H1 (cell line): ENCODE results near the gene ZMAT5. TPM values are rescaled to one million over a fixed set of nuclear protein-coding genes. Genes with fewer than 3 reads are reported as not detected.

Source experiments
- CTCF ChIA-PET: fragments of 300-600 bp; sonication (Branson Sonifier 250); formaldehyde crosslinking; loops from one replicate; lab custom pipeline; 2021; ENCODE audit not compliant: partially characterized antibody; lab: Charles Lee
- POLR2A ChIA-PET: fragments of 300-600 bp; sonication (Branson Sonifier 250); formaldehyde crosslinking; loops from one replicate; lab custom pipeline; 2021; ENCODE audit warnings: inconsistent platforms; ENCODE audit not compliant: partially characterized antibody; lab: Charles Lee
- DNase-seq, 2 experiments: peaks; one replicate each; pipeline versions ENCODE4 v3.0.0 to v3.0.0-alpha.2; 2010 to 2022; ENCODE audit warnings: low spot score in 2 of 2, low read depth in 1 of 2, mixed read lengths in 1 of 2
- FAIRE-seq: peaks from 2 replicates; lab custom pipeline; 2011; peaks lifted over from hg19 to GRCh38; lab: Jason Lieb, UNC
- H2AFZ ChIP-seq: 2 replicates; pipeline ENCODE4 v1.8.1; 2012; ENCODE audit warnings: low read length, inconsistent platforms
- H2AK5ac ChIP-seq: 2 replicates; pipeline ENCODE4 v1.6.1; 2013; ENCODE audit warnings: low read depth, low read length
- H2BK120ac ChIP-seq: replicated peaks from 2 replicates; pipeline ENCODE3; 2013; ENCODE audit warnings: low read depth, low read length, inconsistent platforms
- H2BK12ac ChIP-seq: 2 replicates; pipeline ENCODE4 v1.6.1; 2013; ENCODE audit warnings: low read depth, low read length
- H2BK15ac ChIP-seq: 2 replicates; pipeline ENCODE4 v1.6.1; 2013; ENCODE audit warnings: low read length
- H2BK20ac ChIP-seq: 2 replicates; pipeline ENCODE4 v1.6.1; 2013; ENCODE audit warnings: low read length
- H2BK5ac ChIP-seq: 2 replicates; pipeline ENCODE4 v1.6.1; 2013; ENCODE audit warnings: low read depth, low read length
- H3K14ac ChIP-seq: 2 replicates; pipeline ENCODE4 v1.6.1; 2013; ENCODE audit warnings: inconsistent platforms; ENCODE audit not compliant: insufficient read length
- H3K18ac ChIP-seq: 2 replicates; pipeline ENCODE4 v1.6.1; 2013; ENCODE audit warnings: low read length; ENCODE audit errors: extremely low read depth
- H3K23ac ChIP-seq: 2 replicates; pipeline ENCODE4 v1.6.1; 2013; ENCODE audit warnings: inconsistent platforms; ENCODE audit not compliant: insufficient read length
- H3K23me2 ChIP-seq: 2 replicates; pipeline ENCODE4 v1.6.1; 2013; ENCODE audit warnings: low read depth, low read length
- H3K27ac ChIP-seq: 2 replicates; pipeline ENCODE4 v1.6.1; 2011; ENCODE audit warnings: low read depth, low read length, inconsistent platforms
- H3K27me3 ChIP-seq, 4 experiments: replicated peaks in 1 of 4; 1 replicate in 1 of 4; 2 replicates in 3 of 4; pipeline versions ENCODE4 v1.6.1 to v1.8.1; 2011 to 2013; ENCODE audit warnings: low read length in 3 of 4, mild to moderate bottlenecking in 3 of 4, inconsistent platforms in 2 of 4, mixed read lengths in 2 of 4, moderate library complexity in 1 of 4; ENCODE audit not compliant: control insufficient read depth in 3 of 4, insufficient read depth in 3 of 4; ENCODE audit errors: extremely low read depth in 1 of 4
- H3K36me3 ChIP-seq, 4 experiments: 2 replicates each; pipeline versions ENCODE4 v1.6.1 to v1.8.1; 2011 to 2013; ENCODE audit warnings: mild to moderate bottlenecking in 4 of 4, low read length in 3 of 4, moderate library complexity in 2 of 4, control low read depth in 1 of 4, inconsistent platforms in 1 of 4; ENCODE audit not compliant: insufficient read depth in 4 of 4, control insufficient read depth in 2 of 4
- H3K4ac ChIP-seq: replicated peaks from 2 replicates; pipeline ENCODE3; 2013; ENCODE audit warnings: low read length, low read depth, mixed read lengths, inconsistent platforms; ENCODE audit not compliant: insufficient read length
- H3K4me1 ChIP-seq, 4 experiments: replicated peaks in 1 of 4; 1 replicate in 1 of 4; 2 replicates in 3 of 4; pipeline versions ENCODE4 v1.6.1 to v1.8.1; 2011 to 2013; ENCODE audit warnings: low read length in 3 of 4, inconsistent platforms in 2 of 4, mixed read lengths in 1 of 4; ENCODE audit not compliant: insufficient read depth in 4 of 4, control insufficient read depth in 3 of 4
- H3K4me2 ChIP-seq, 2 experiments: 2 replicates each; pipeline versions ENCODE4 v1.6.1 to v1.8.1; 2011 to 2013; ENCODE audit warnings: low read depth in 2 of 2, low read length in 2 of 2, control low read depth in 1 of 2, inconsistent platforms in 1 of 2, mild to moderate bottlenecking in 1 of 2; ENCODE audit not compliant: insufficient read depth in 1 of 2
- H3K4me3 ChIP-seq, 4 experiments: fragments of 200-600, 300-600 bp in 1 of 4; sonication (generic), shearing (Covaris generic), sonication (Bioruptor Twin) in 1 of 4; 2 replicates each; pipeline versions ENCODE4 v1.5.1 to v1.8.1; 2011 to 2016; ENCODE audit warnings: low read length in 4 of 4, low read depth in 3 of 4, control low read depth in 2 of 4, inconsistent platforms in 2 of 4, mild to moderate bottlenecking in 2 of 4, mixed read lengths in 1 of 4, moderate library complexity in 1 of 4; ENCODE audit not compliant: insufficient read depth in 2 of 4; ENCODE audit errors: extremely low read depth in 1 of 4
- H3K56ac ChIP-seq: replicated peaks from 2 replicates; pipeline ENCODE3; 2013; ENCODE audit warnings: low read depth, mild to moderate bottlenecking, mixed read lengths, low read length, inconsistent platforms; ENCODE audit not compliant: insufficient read length
- H3K79me1 ChIP-seq: 2 replicates; pipeline ENCODE4 v1.6.1; 2013; ENCODE audit warnings: low read depth, low read length, control low read depth
- H3K79me2 ChIP-seq, 2 experiments: 2 replicates each; pipeline versions ENCODE4 v1.6.1 to v1.8.1; 2012 to 2013; ENCODE audit warnings: low read length in 2 of 2, mild to moderate bottlenecking in 2 of 2, inconsistent platforms in 1 of 2; ENCODE audit not compliant: insufficient read depth in 2 of 2, control insufficient read depth in 1 of 2
- H3K9ac ChIP-seq, 4 experiments: replicated peaks in 1 of 4; 1 replicate in 1 of 4; 2 replicates in 3 of 4; pipeline versions ENCODE4 v1.6.1 to v1.8.1; 2011 to 2013; ENCODE audit warnings: low read depth in 3 of 4, low read length in 3 of 4, control low read depth in 2 of 4, mild to moderate bottlenecking in 2 of 4, moderate library complexity in 2 of 4, inconsistent platforms in 1 of 4; ENCODE audit errors: extremely low read depth in 1 of 4
- H3K9me3 ChIP-seq, 2 experiments: 2 replicates each; pipeline versions ENCODE4 v1.6.1 to v1.8.1; 2012 to 2013; ENCODE audit warnings: mild to moderate bottlenecking in 2 of 2, moderate library complexity in 2 of 2, control low read depth in 1 of 2, inconsistent platforms in 1 of 2, low read depth in 1 of 2, low read length in 1 of 2, mixed read lengths in 1 of 2; ENCODE audit not compliant: insufficient read depth in 2 of 2
- H4K20me1 ChIP-seq, 2 experiments: replicated peaks in 1 of 2; 2 replicates each; pipeline versions ENCODE3 to v1.8.1; 2011 to 2013; ENCODE audit warnings: inconsistent platforms in 2 of 2, low read length in 2 of 2, mild to moderate bottlenecking in 1 of 2; ENCODE audit not compliant: insufficient read depth in 2 of 2, control insufficient read depth in 1 of 2
- H4K5ac ChIP-seq: 2 replicates; pipeline ENCODE4 v1.6.1; 2013; ENCODE audit warnings: low read length, low read depth, mixed read lengths, inconsistent platforms; ENCODE audit not compliant: insufficient read length
- H4K8ac ChIP-seq: 2 replicates; pipeline ENCODE4 v1.8.0; 2013; ENCODE audit warnings: mild to moderate bottlenecking, moderate library complexity, low read length, inconsistent platforms; ENCODE audit not compliant: insufficient read depth; ENCODE audit errors: extremely low read depth
- H4K91ac ChIP-seq: replicated peaks from 2 replicates; pipeline ENCODE3; 2013; ENCODE audit warnings: low read length, mixed read lengths, inconsistent platforms; ENCODE audit not compliant: insufficient read length
- EZH2 ChIP-seq: fragments of 200-600 bp; sonication (generic); IDR thresholded peaks from 2 replicates; pipeline ENCODE4 v1.7.1; 2012; ENCODE audit warnings: low read depth, mild to moderate bottlenecking, moderate library complexity, low read length, inconsistent platforms; ENCODE audit not compliant: severe bottlenecking
- GABPA ChIP-seq: IDR thresholded peaks from 2 replicates; pipeline ENCODE4 v1.6.1; 2011; ENCODE audit warnings: mild to moderate bottlenecking, low read length, moderate library complexity, borderline replicate concordance; ENCODE audit not compliant: insufficient read depth
- RBBP5 ChIP-seq: IDR thresholded peaks from 2 replicates; pipeline ENCODE4 v1.7.1; 2012; ENCODE audit warnings: low read depth, mild to moderate bottlenecking, inconsistent platforms, low read length, moderate library complexity, borderline replicate concordance
- SUZ12 ChIP-seq: fragments of 200-600 bp; sonication (generic); IDR thresholded peaks from 2 replicates; pipeline ENCODE4 v1.6.1; 2012; ENCODE audit warnings: mild to moderate bottlenecking, inconsistent platforms, low read length, moderate library complexity, mixed read lengths
- WGBS, 2 experiments: shearing (Covaris generic) in 1 of 2; methylation state at CpG; one replicate each; pipeline versions ENCODE4 v1.1.6 to v1.1.7; 2013 to 2015; ENCODE audit warnings: low lambda C conversion rate in 2 of 2, mixed read lengths in 2 of 2, inconsistent platforms in 1 of 2, low coverage in 1 of 2, missing lambda C conversion rate in 1 of 2; ENCODE audit not compliant: insufficient replicate concordance in 2 of 2, insufficient coverage in 1 of 2, insufficient read length in 1 of 2; ENCODE audit errors: extremely low coverage in 1 of 2, missing lambda C conversion rate in 1 of 2; 5-methylcytosine and 5-hydroxymethylcytosine counted together
- polyA plus RNA-seq, 7 experiments: library from polyadenylated mRNA; depleted of rRNA in 3 of 7; stranded (reverse) in 5 of 7; unstranded in 2 of 7; fragments of >200 nt in 5 of 7; fragments of 200-250 nt in 2 of 7; gene quantifications; 1 replicate in 5 of 7; 2 replicates in 1 of 7; 4 replicates in 1 of 7; pipeline versions ENCODE4 v1.2.1 to v1.2.3, GENCODE V29; 2011 to 2013; ENCODE audit warnings: missing spikeins in 2 of 7, mixed read lengths in 2 of 7
- total RNA-seq: library from RNA; stranded (reverse); fragmentation: NEBNext Ultra II Directional; extraction: Animal tissue kit (Norgen Biotek cat#: 25700); gene quantifications from 2 replicates; pipeline ENCODE4 v1.2.1, GENCODE V29; 2021

Gene ZMAT5
- total and polyA plus RNA-seq, 2 of the 8 experiments (the other 6 are each of a cell fraction or from before 2014, with no cell fraction given): 14.0 to 38.3 TPM

GRCh38 chr22:29720811-29721323, 45.9 kb downstream of the ZMAT5 start:
- no peaks in the 10 kb centered on the region for H3K9me3 ChIP-seq
- H3K9ac ChIP-seq: no peak overlapping the region
- no peaks in the 10 kb centered on the region; the same call in 1 of the 2 replicates for H3K79me1 ChIP-seq
- no peak overlapping the region for H2BK12ac ChIP-seq
- no peaks in the 10 kb centered on the region for H3K36me3 ChIP-seq
- H4K5ac ChIP-seq: no peak overlapping the region
- no peak overlapping the region for H2AFZ ChIP-seq
- FAIRE-seq (no peak), DNase-seq (no peak)
- TF ChIP-seq SUZ12 (peak; percentile 73), GABPA (0 out of 2 replicates have a peak, but pooled peaks have one; percentile 16), RBBP5 (no peak), EZH2 (peak; percentile 83)
- H3K23ac ChIP-seq: no peak overlapping the region
- peak overlapping the region; percentile 19; the same call in 1 of the 2 replicates for H4K8ac ChIP-seq
- ChIA-PET POLR2A (no interaction called here), CTCF (interaction anchor here (0.7 to 1.5 kb wide), 3 partner anchors 16 to 29 kb away, joined by 3 read pairs; no protein-coding TSS in a partner anchor)
- peaks cover 5% of the 10 kb centered on the region; the same call in 1 of the 2 replicates for H3K23me2 ChIP-seq
- H3K27ac ChIP-seq: no peak overlapping the region
- no peak overlapping the region for H3K56ac ChIP-seq
- peaks cover 0 to 14% (median 4%) of the 10 kb centered on the region in 4 experiments; a peak in 6 of 7 replicates for H3K4me1 ChIP-seq
- peaks cover 3 to 4% of the 10 kb centered on the region in 2 experiments for H4K20me1 ChIP-seq
- no peak overlapping the region for H3K4ac ChIP-seq
- H3K18ac ChIP-seq: no peak overlapping the region; the same call in 1 of the 2 replicates
- no peak overlapping the region for H2BK120ac ChIP-seq
- H3K79me2 ChIP-seq: no peaks in the 10 kb centered on the region
- H2BK5ac ChIP-seq: no peak overlapping the region
- 15% methylated on average over 32 of the region's 53 CpGs; no CpG with 5 or more reads in 1 of the 2 experiments for WGBS, 2 experiments
- peaks cover 21 to 45% (median 35%) of the 10 kb centered on the region in 4 experiments for H3K27me3 ChIP-seq
- H3K4me2 ChIP-seq: peak overlapping the region; percentile 59 to 84
- H2BK15ac ChIP-seq: no peak overlapping the region
- no peak overlapping the region for H3K14ac ChIP-seq
- H4K91ac ChIP-seq: no peak overlapping the region
- no peak overlapping the region for H2AK5ac ChIP-seq
- no peak overlapping the region for H2BK20ac ChIP-seq
- peak overlapping the region; percentile 5 to 58 (median 16); a peak in 6 of 8 replicates for H3K4me3 ChIP-seq
